HG02943 (cell line): ENCODE measurements around the gene LMX1B.
"Not testable (repeated sequence)": the region's sequence is repeated elsewhere in the genome, so short reads cannot be mapped to it uniquely, and the experiment has no call there.

Source experiments
- ATAC-seq: cut with Tn5 transposase; IDR thresholded peaks from one replicate; pipeline ENCODE4 v1.9.1; 2021; ENCODE audit warnings: mild to moderate bottlenecking, low read depth, moderate library complexity; ENCODE audit not compliant: unreplicated experiment

The LMX1B gene

GRCh38 chr9:126652140-126652582 lies 38.4 kb downstream of the LMX1B start:
- no peak for ATAC-seq

GRCh38 chr9:126654124-126654523 lies 40.4 kb downstream of the LMX1B start:
- ATAC-seq, result no peak

GRCh38 chr9:126656214-126656613 lies 42.5 kb downstream of the LMX1B start:
- not testable (repeated sequence) for ATAC-seq

GRCh38 chr9:126658201-126658825 lies 44.6 kb downstream of the LMX1B start:
- no peak for ATAC-seq

- no peak for ATAC-seq
Measured at GRCh38 chr9:126658956-126659555, 45.3 kb downstream of the LMX1B start.

GRCh38 chr9:126661122-126661520 lies 47.4 kb downstream of the LMX1B start:
- no peak for ATAC-seq

- ATAC-seq, result no peak
Measured at GRCh38 chr9:126661521-126662251, 48.0 kb downstream of the LMX1B start.

- ATAC-seq, result no peak
Measured at GRCh38 chr9:126663661-126664072, 49.9 kb downstream of the LMX1B start.

GRCh38 chr9:126664900-126665643 lies 51.3 kb downstream of the LMX1B start:
- no peak for ATAC-seq

- no peak for ATAC-seq
Measured at GRCh38 chr9:126665644-126666035, 51.9 kb downstream of the LMX1B start.

GRCh38 chr9:126666155-126666803 lies 52.6 kb downstream of the LMX1B start:
- no peak for ATAC-seq

- ATAC-seq, result no peak
Measured at GRCh38 chr9:126667190-126668055, 53.7 kb downstream of the LMX1B start.

GRCh38 chr9:126668058-126668457 lies 54.3 kb downstream of the LMX1B start:
- no peak for ATAC-seq

GRCh38 chr9:126669108-126669507 lies 55.4 kb downstream of the LMX1B start:
- ATAC-seq, result no peak

GRCh38 chr9:126670270-126670669 lies 56.5 kb downstream of the LMX1B start:
- no peak for ATAC-seq

- ATAC-seq, result no peak
Measured at GRCh38 chr9:126671381-126671831, 57.7 kb downstream of the LMX1B start.

- ATAC-seq, result no peak
Measured at GRCh38 chr9:126671983-126672382, 58.3 kb downstream of the LMX1B start.

- ATAC-seq, result no peak
Measured at GRCh38 chr9:126672634-126673284, 59.0 kb downstream of the LMX1B start.
